A549 (cell line): ENCODE results near the gene MX2.

Source experiments
- BHLHE40 ChIP-seq: IDR thresholded peaks from 2 replicates; pipeline ENCODE4 v1.6.1; 2012; ENCODE audit warnings: low read depth, low read length, inconsistent platforms
- CHD4 ChIP-seq: fragments of 200-600 bp; sonication (generic); IDR thresholded peaks from 2 replicates; pipeline ENCODE4 v1.6.1; 2016; ENCODE audit warnings: antibody characterized with exemption, mild to moderate bottlenecking, borderline replicate concordance
- HOXA7 ChIP-seq: fragments of 250-450 bp; sonication (Bioruptor Pico); IDR thresholded peaks from 2 replicates; pipeline ENCODE4 v1.5.0; 2020; ENCODE audit warnings: mild to moderate bottlenecking, moderate library complexity
- HOXB13 ChIP-seq: fragments of 250-450 bp; sonication (Bioruptor Pico); IDR thresholded peaks from 2 replicates; pipeline ENCODE4 v1.5.0; 2020; ENCODE audit warnings: low read depth, mild to moderate bottlenecking, moderate library complexity
- MYC ChIP-seq: IDR thresholded peaks from 2 replicates; pipeline ENCODE4 v1.6.1; 2012; ENCODE audit warnings: mild to moderate bottlenecking, inconsistent platforms, low read length, improper control_type of control experiment, borderline replicate concordance
- NFE2L2 ChIP-seq: fragments of 150-350 bp; conservative IDR thresholded peaks from 2 replicates; pipeline ENCODE4 v1.6.1; 2014; ENCODE audit warnings: low read length
- NR3C1 ChIP-seq: fragments of >200 bp; sonication (Bioruptor Twin); formaldehyde crosslinking; IDR thresholded peaks from 3 replicates; pipeline ENCODE4 v1.6.1; 2017
- POLR2A ChIP-seq: IDR thresholded peaks from 2 replicates; pipeline ENCODE4 v1.6.1; 2012; ENCODE audit warnings: mild to moderate bottlenecking, low read length
- RAD21 ChIP-seq, 2 experiments: fragments of >200 bp in 1 of 2; sonication (Bioruptor Twin) in 1 of 2; formaldehyde crosslinking in 1 of 2; IDR thresholded peaks in 1 of 2; conservative IDR thresholded peaks in 1 of 2; 2 replicates in 1 of 2; 3 replicates in 1 of 2; pipeline ENCODE4 v1.6.1; 2012 to 2018; ENCODE audit warnings: inconsistent platforms in 1 of 2
- SMC3 ChIP-seq: fragments of >200 bp; sonication (Bioruptor Twin); formaldehyde crosslinking; IDR thresholded peaks from 3 replicates; pipeline ENCODE4 v1.6.1; 2018; ENCODE audit warnings: inconsistent platforms
- TF ChIP-seq, protein P1 (sequence below): fragments of >200 bp; sonication (Bioruptor Twin); formaldehyde crosslinking; IDR thresholded peaks from 3 replicates; pipeline ENCODE4 v1.5.1; 2016
- TF ChIP-seq, protein P2 (sequence below): IDR thresholded peaks from 2 replicates; pipeline ENCODE4 v1.6.1; 2012

DNA sequence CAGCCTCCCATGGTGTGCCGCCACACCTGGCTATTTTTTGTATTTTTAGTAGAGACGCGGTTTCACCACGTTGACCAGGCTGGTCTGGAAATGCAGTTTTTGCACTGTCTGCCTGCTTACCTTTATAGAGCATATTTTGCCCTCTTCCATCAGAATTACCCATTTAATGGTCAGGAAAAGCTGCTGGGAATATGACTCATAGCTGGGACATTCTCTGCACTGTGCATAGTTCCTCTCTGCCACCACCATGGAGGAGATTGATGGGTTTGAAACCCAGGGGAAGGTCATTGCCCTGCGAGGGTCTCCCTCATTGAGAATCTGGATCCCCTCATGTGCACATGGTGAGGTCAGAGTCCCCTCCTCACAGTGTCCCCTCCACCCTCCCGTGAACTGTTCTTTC lies 96.3 kb downstream of the MX2 start:
- TF ChIP-seq MYC (no peak), BHLHE40 (no peak), HOXB13 (CRISPR knock-in tag) (no peak), RAD21 (conservative IDR thresholded peaks at IDR 0.05 in 1 of 2, IDR thresholded peaks at IDR 0.05 in 1 of 2) (no peak), CHD4 (no peak), NFE2L2 (no peak), NR3C1 (no peak), SMC3 (no peak), HOXA7 (CRISPR knock-in tag) (no peak), POLR2A (no peak)
- TF ChIP-seq, protein P1, sequence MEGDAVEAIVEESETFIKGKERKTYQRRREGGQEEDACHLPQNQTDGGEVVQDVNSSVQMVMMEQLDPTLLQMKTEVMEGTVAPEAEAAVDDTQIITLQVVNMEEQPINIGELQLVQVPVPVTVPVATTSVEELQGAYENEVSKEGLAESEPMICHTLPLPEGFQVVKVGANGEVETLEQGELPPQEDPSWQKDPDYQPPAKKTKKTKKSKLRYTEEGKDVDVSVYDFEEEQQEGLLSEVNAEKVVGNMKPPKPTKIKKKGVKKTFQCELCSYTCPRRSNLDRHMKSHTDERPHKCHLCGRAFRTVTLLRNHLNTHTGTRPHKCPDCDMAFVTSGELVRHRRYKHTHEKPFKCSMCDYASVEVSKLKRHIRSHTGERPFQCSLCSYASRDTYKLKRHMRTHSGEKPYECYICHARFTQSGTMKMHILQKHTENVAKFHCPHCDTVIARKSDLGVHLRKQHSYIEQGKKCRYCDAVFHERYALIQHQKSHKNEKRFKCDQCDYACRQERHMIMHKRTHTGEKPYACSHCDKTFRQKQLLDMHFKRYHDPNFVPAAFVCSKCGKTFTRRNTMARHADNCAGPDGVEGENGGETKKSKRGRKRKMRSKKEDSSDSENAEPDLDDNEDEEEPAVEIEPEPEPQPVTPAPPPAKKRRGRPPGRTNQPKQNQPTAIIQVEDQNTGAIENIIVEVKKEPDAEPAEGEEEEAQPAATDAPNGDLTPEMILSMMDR: no peak
- TF ChIP-seq, protein P2, sequence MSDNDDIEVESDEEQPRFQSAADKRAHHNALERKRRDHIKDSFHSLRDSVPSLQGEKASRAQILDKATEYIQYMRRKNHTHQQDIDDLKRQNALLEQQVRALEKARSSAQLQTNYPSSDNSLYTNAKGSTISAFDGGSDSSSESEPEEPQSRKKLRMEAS: no peak
